Upper lobe of right lung (tissue), 1 donor: ENCODE data around the gene HSPA4L. TPM values are rescaled to one million over a fixed set of nuclear protein-coding genes. Genes with fewer than 3 reads are reported as not detected.

ENCODE experiments used
- ATAC-seq: fragments of 200-7000 bp; cut with Tn5 transposase; one replicate; pipeline ENCODE4 v1.9.1; 2020; ENCODE audit warnings: mild to moderate bottlenecking, moderate library complexity
- DNase-seq: peaks from one replicate; pipeline ENCODE4 v3.0.0-alpha.2; 2020
- H3K27ac ChIP-seq: fragments of 200-600 bp; one replicate; pipeline ENCODE4 v1.8.0; 2022
- H3K27me3 ChIP-seq: fragments of 200-600 bp; one replicate; pipeline ENCODE4 v1.8.0; 2022; ENCODE audit warnings: mild to moderate bottlenecking
- H3K36me3 ChIP-seq: fragments of 200-600 bp; one replicate; pipeline ENCODE4 v1.8.0; 2022
- H3K4me1 ChIP-seq: fragments of 200-600 bp; one replicate; pipeline ENCODE4 v1.8.0; 2022
- H3K4me3 ChIP-seq: fragments of 200-600 bp; one replicate; pipeline ENCODE4 v1.8.0; 2022; ENCODE audit warnings: mild to moderate bottlenecking
- H3K9me3 ChIP-seq: fragments of 200-600 bp; one replicate; pipeline ENCODE4 v1.8.0; 2022
- intact Hi-C: fragments of 100-400 bp; cut with DNase I; formaldehyde crosslinking; loops from one replicate; pipeline ENCODE4 v1.11.0; 2022
- total RNA-seq: library from RNA; stranded (reverse); fragmentation: NEBNext Ultra II Directional; extraction: Animal tissue kit (Norgen Biotek cat#: 25700); gene quantifications from one replicate; pipeline ENCODE4 v1.2.1, GENCODE V29; 2021
- TF ChIP-seq, protein P1 (sequence below): fragments of 200-600 bp; IDR thresholded peaks from one replicate; pipeline ENCODE4 v1.8.0; 2022; ENCODE audit warnings: antibody characterized with exemption
- donor health status: DM: no; HTN: yes; CAD: no; lungs with severe emphysema.

The HSPA4L gene
- total RNA-seq, 1 donor from 2014 or later = 5.7 TPM

DNA sequence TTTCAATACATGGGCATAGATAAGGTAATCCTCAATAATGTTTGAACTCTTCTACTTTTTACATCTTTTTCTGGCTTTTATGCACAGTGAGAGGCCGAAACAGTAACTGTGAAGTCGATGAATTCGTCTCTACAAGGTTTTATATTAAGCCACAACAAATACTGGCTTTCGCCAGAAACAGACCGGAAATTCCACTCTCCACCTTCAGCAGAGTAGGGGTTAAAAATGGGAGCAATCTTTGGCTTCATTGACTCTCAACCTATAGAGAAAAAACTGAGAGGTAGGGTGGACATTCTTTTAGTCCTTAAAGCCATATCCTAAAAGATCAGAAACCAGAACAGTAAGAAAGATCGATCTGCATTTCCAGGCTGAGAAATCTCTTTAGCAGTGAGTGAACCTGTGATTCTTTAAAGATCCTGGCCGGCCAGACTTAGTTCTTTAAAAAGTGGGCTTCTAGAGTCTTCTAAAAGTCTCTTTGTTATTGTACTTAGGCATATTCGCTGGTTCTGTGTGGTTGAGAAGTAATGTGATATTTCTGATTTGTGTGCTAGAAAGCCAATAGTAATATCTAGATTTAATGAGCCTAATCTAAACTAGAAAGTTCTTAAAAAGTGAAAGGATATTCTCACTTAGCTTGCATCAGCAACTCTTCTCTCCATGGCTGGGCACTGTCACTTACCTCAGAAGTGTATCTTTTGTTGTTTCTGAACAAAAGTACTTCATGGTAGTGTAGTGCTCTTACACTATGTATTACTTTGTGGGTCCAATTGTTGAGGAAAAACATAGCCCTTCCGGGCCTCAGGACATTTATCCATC, 2.0 kb downstream of the HSPA4L start:
- H3K27ac ChIP-seq = no peak overlapping the region
- intact Hi-C loops = no loop called here

DNA sequence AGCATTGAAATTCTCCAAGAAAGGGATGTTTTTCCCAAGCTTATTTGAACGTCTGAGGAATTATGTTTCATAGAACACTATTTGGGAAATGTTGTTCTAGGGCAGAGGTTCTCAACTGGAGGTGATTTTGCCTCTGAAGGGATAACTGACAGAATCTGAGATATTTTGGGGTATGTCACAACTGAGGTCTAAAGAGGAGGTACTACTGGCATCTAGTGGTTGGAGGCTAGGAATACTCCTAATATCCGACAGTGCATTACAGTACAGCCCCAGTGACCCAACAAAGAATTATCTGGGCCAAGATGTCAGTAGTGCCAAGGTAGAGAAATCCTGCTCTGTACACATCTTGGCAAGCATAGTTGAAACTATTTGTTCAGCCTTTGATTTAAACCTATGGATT, 6.4 kb downstream of the HSPA4L start:
- Histone ChIP-seq H3K9me3 (no peaks in the 10 kb centered on the region), H3K36me3 (no peaks in the 10 kb centered on the region), H3K27me3 (no peaks in the 10 kb centered on the region), H3K4me3 (no peak overlapping the region), H3K4me1 (no peaks in the 10 kb centered on the region), H3K27ac (no peak overlapping the region)
- intact Hi-C loops = no loop called here
- ATAC-seq = peak; percentile 72
- TF ChIP-seq, protein P1, sequence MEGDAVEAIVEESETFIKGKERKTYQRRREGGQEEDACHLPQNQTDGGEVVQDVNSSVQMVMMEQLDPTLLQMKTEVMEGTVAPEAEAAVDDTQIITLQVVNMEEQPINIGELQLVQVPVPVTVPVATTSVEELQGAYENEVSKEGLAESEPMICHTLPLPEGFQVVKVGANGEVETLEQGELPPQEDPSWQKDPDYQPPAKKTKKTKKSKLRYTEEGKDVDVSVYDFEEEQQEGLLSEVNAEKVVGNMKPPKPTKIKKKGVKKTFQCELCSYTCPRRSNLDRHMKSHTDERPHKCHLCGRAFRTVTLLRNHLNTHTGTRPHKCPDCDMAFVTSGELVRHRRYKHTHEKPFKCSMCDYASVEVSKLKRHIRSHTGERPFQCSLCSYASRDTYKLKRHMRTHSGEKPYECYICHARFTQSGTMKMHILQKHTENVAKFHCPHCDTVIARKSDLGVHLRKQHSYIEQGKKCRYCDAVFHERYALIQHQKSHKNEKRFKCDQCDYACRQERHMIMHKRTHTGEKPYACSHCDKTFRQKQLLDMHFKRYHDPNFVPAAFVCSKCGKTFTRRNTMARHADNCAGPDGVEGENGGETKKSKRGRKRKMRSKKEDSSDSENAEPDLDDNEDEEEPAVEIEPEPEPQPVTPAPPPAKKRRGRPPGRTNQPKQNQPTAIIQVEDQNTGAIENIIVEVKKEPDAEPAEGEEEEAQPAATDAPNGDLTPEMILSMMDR = peak; percentile 25
- DNase-seq = no peak

More for the DNA sequence above, 2.0 kb downstream of the HSPA4L start:
- H3K9me3 ChIP-seq = no peaks in the 10 kb centered on the region
- TF ChIP-seq, protein P1 = no peak
- H3K27me3 ChIP-seq = no peaks in the 10 kb centered on the region
- DNase-seq = no peak
- no peak overlapping the region for H3K4me3 ChIP-seq
- H3K36me3 ChIP-seq = no peaks in the 10 kb centered on the region
- ATAC-seq = no peak
- no peaks in the 10 kb centered on the region for H3K4me1 ChIP-seq

DNA sequence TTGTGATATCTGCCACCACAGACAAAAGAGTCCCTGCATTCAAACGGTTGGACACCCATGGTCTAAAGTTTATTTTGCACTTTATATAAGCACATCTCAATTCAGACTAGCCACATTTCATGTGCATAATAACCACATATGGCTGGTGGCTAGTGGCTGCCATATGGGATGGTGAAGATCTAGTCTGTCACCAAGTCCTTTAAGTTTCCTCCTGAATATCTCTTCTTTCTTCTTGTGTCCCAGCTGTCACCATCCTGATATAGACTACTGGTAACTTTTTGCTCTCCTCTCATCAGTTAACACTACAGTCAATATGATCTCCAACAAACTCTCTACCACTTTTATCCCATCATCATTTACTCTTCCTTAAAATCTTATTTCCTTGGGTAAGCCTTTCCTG, 9.3 kb downstream of the HSPA4L start:
- Histone ChIP-seq H3K4me1 (no peaks in the 10 kb centered on the region), H3K27me3 (no peaks in the 10 kb centered on the region), H3K4me3 (no peak overlapping the region), H3K9me3 (no peaks in the 10 kb centered on the region), H3K27ac (no peak overlapping the region), H3K36me3 (no peaks in the 10 kb centered on the region)
- intact Hi-C loops = no loop called here
- no peak for ATAC-seq
- TF ChIP-seq, protein P1 = no peak
- DNase-seq = no peak

DNA sequence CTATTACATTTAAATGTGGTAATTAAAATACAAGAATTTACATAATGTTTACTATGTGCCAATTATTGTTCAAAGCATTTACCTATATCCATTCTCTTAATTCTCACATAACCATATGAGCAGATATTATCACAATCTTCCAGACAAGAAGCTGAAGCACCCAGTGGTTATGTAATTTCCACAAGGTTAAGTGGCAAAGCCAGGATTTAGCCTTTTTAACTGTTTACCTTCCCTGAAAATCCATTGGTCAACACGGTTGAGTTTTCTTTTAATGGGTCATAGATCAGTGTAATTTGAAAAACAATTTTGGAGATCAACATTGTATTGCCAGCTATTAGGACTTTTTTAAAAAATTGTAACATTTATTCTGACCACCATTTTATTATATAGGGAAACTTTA, 11.4 kb downstream of the HSPA4L start:
- Histone ChIP-seq H3K36me3 (no peaks in the 10 kb centered on the region), H3K9me3 (no peaks in the 10 kb centered on the region), H3K27me3 (no peaks in the 10 kb centered on the region), H3K4me1 (no peaks in the 10 kb centered on the region), H3K4me3 (no peak overlapping the region), H3K27ac (no peak overlapping the region)
- ATAC-seq (no peak), DNase-seq (no peak)
- intact Hi-C loops = no loop called here
- TF ChIP-seq, protein P1 = no peak

DNA sequence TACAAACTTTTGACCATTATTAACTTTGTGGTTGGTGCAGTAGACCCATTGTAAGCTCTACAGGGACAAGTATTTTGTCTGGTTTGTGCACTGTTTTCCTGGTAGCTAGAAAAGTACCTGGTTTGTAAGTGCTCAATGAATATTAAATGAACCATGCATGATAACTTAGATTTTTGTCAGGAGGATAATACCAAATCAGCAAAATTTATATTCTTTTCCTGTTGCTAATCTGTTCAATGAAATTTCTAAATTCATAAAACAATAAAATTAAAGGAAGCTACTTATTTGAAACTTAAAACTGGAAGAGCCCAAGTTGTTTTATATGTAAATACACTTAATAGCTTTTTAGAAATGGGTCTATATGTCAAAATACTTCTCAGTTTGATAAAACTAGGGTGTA, 17.6 kb downstream of the HSPA4L start:
- Histone ChIP-seq H3K4me1 (no peaks in the 10 kb centered on the region), H3K36me3 (no peaks in the 10 kb centered on the region), H3K4me3 (no peak overlapping the region), H3K27ac (no peak overlapping the region), H3K9me3 (no peaks in the 10 kb centered on the region), H3K27me3 (no peaks in the 10 kb centered on the region)
- DNase-seq (no peak), ATAC-seq (no peak)
- intact Hi-C loops = no loop called here
- TF ChIP-seq, protein P1 = no peak
